Measurements from ENCODE around the gene JAZF1.

The JAZF1 gene

DNA sequence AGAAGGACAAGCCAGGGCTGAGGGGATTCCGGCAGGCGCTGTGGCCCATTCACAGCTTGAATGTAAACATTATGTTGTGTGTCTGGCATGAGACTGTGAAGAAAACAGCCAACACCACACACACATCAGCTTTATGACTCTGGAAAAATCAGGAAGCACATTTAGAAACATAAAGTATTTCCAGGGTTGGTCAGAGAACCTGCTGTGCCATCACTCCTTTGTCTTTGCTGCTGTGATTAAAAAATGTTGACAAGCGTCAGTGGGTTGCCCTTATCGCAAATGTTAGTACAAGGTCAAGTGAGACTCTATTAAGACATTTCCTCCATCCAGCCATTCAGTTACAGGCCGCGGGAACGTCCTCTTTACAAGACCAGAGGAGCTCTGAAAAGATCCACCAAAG, 345.2 kb downstream of the JAZF1 start:
- Histone ChIP-seq H4K20me1 (ENCODE audit: low read depth, low read length) (no peaks in the 10 kb centered on the region), H3K9me3 (ENCODE audit: insufficient read depth, low read length) (no peaks in the 10 kb centered on the region), H3K9me2 (replicated peaks; ENCODE audit: insufficient read depth, low read length) (no peaks in the 10 kb centered on the region), H3F3A (ENCODE audit: insufficient read depth) (no peaks in the 10 kb centered on the region; the same call in 1 of the 2 replicates), H3K4me3 (ENCODE audit: insufficient read depth, low read length, poor library complexity, severe bottlenecking) (no peak overlapping the region), H2AFZ (ENCODE audit: low read depth, low read length, severe bottlenecking) (no peak overlapping the region), H3K79me2 (ENCODE audit: insufficient read depth, low read length) (no peaks in the 10 kb centered on the region), H3K27me3 (ENCODE audit: low read length) (no peaks in the 10 kb centered on the region), H3K27ac (ENCODE audit: low read depth, low read length) (no peak overlapping the region), H3K4me2 (ENCODE audit: low read depth, low read length, poor library complexity, severe bottlenecking) (no peak overlapping the region), H3K36me3 (ENCODE audit: low read length) (no peaks in the 10 kb centered on the region), H3K9ac (ENCODE audit: low read length) (no peak overlapping the region)
- TF ChIP-seq CTCF (IDR thresholded peaks at IDR 0.05; ENCODE audit: insufficient read depth, low read length, poor library complexity, severe bottlenecking), result no peak
- no peak for TF ChIP-seq EZH2phosphoT487 (conservative IDR thresholded peaks at IDR 0.05; ENCODE audit: low read length)

DNA sequence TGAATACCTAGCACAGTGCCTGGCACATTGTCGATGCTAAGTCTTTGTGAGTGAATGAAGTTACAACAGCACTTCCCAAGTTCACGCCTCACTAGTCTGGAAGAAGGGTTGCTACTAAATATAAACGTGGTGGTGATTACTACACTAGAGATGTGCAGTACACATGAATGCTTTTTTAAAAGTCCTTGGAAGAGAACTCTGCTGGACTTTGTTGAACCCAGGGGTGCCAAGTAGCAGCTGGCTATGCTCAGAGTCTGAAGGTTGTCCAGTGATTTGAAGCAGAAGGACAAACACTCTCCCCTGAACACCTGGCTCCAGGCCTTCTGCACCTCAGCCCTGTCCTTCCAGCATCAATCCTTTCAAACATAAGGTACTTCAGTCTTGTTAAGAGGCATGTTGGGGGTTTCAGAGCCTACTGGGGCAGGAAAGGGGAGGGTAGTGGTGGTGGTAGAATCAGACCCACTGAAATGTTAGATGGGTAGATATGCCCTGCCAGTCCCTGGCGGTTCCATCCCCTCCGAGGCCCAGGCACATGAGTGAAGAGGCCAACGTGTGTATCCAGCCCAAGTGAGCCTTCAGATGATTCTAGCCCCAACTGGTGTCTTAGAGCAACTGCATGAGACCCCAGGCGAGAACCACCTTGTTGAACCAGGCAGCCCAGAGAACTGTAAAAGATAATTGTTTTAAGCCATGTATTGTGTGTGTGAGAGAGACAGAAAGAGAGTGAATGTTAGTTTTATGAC, 346.2 kb downstream of the JAZF1 start:
- no peak overlapping the region for H3K9ac ChIP-seq (ENCODE audit: low read length)
- H3K9me3 ChIP-seq (ENCODE audit: insufficient read depth, low read length), result no peaks in the 10 kb centered on the region
- no peak for TF ChIP-seq CTCF (IDR thresholded peaks at IDR 0.05; ENCODE audit: insufficient read depth, low read length, poor library complexity, severe bottlenecking)
- H3K4me2 ChIP-seq (ENCODE audit: low read depth, low read length, poor library complexity, severe bottlenecking), result no peak overlapping the region
- H4K20me1 ChIP-seq (ENCODE audit: low read depth, low read length), result no peaks in the 10 kb centered on the region
- H3K9me2 ChIP-seq (replicated peaks; ENCODE audit: insufficient read depth, low read length), result no peaks in the 10 kb centered on the region
- no peak overlapping the region for H3K4me3 ChIP-seq (ENCODE audit: insufficient read depth, low read length, poor library complexity, severe bottlenecking)
- H3K36me3 ChIP-seq (ENCODE audit: low read length), result peaks cover under 1% of the 10 kb centered on the region; the same call in 1 of the 2 replicates
- no peaks in the 10 kb centered on the region; the same call in 1 of the 2 replicates for H3F3A ChIP-seq (ENCODE audit: insufficient read depth)
- H2AFZ ChIP-seq (ENCODE audit: low read depth, low read length, severe bottlenecking), result no peak overlapping the region
- H3K27me3 ChIP-seq (ENCODE audit: low read length), result no peaks in the 10 kb centered on the region
- no peaks in the 10 kb centered on the region for H3K79me2 ChIP-seq (ENCODE audit: insufficient read depth, low read length)
- H3K27ac ChIP-seq (ENCODE audit: low read depth, low read length), result no peak overlapping the region

DNA sequence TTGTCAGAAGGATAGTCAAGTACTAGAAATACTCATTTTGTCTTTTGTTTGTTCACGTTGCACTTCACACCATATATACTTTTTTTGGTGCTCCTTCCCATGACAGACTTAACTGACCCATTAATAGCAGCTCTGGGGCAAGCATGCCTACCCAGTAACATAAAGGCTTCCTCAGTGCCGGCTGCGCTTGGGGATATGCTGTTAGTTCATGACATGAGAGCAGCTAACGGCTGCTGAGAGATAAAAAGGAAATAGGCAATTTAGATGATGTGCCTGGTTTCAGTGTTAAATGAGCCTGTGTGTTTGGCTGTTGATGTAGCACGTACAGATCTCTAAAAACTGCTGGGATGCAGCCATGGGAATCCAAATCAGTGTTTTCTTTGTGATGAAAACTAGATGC, 354.2 kb downstream of the JAZF1 start:
- H3K4me3 ChIP-seq (ENCODE audit: insufficient read depth, low read length, poor library complexity, severe bottlenecking), result no peak overlapping the region
- TF ChIP-seq CTCF (IDR thresholded peaks at IDR 0.05; ENCODE audit: insufficient read depth, low read length, poor library complexity, severe bottlenecking), result no peak
- TF ChIP-seq EZH2phosphoT487 (conservative IDR thresholded peaks at IDR 0.05; ENCODE audit: low read length), result no peak
- no peaks in the 10 kb centered on the region for H3K27me3 ChIP-seq (ENCODE audit: low read length)
- H3K9me3 ChIP-seq (ENCODE audit: insufficient read depth, low read length), result no peaks in the 10 kb centered on the region
- no peak overlapping the region for H3K27ac ChIP-seq (ENCODE audit: low read depth, low read length)
- no peaks in the 10 kb centered on the region for H3F3A ChIP-seq (ENCODE audit: insufficient read depth)
- H3K9ac ChIP-seq (ENCODE audit: low read length), result no peak overlapping the region
- no peaks in the 10 kb centered on the region for H4K20me1 ChIP-seq (ENCODE audit: low read depth, low read length)
- H2AFZ ChIP-seq (ENCODE audit: low read depth, low read length, severe bottlenecking), result no peak overlapping the region
- no peaks in the 10 kb centered on the region for H3K79me2 ChIP-seq (ENCODE audit: insufficient read depth, low read length)
- H3K9me2 ChIP-seq (replicated peaks; ENCODE audit: insufficient read depth, low read length), result no peaks in the 10 kb centered on the region
- H3K36me3 ChIP-seq (ENCODE audit: low read length), result peaks cover 7% of the 10 kb centered on the region; the same call in 1 of the 2 replicates
- no peak overlapping the region for H3K4me2 ChIP-seq (ENCODE audit: low read depth, low read length, poor library complexity, severe bottlenecking)

Measured in SU-DHL-6 (cell line).